GM12891 (cell line): ENCODE measurements around the gene METTL22.

Experiments
- POLR2A ChIP-seq: IDR thresholded peaks from 2 replicates; pipeline ENCODE4 v1.6.1; 2011; ENCODE audit warnings: low read depth, low read length, control low read depth
- TAF1 ChIP-seq: IDR thresholded peaks from 2 replicates; pipeline ENCODE4 v1.6.1; 2011; ENCODE audit warnings: low read depth, low read length, control low read depth

DNA sequence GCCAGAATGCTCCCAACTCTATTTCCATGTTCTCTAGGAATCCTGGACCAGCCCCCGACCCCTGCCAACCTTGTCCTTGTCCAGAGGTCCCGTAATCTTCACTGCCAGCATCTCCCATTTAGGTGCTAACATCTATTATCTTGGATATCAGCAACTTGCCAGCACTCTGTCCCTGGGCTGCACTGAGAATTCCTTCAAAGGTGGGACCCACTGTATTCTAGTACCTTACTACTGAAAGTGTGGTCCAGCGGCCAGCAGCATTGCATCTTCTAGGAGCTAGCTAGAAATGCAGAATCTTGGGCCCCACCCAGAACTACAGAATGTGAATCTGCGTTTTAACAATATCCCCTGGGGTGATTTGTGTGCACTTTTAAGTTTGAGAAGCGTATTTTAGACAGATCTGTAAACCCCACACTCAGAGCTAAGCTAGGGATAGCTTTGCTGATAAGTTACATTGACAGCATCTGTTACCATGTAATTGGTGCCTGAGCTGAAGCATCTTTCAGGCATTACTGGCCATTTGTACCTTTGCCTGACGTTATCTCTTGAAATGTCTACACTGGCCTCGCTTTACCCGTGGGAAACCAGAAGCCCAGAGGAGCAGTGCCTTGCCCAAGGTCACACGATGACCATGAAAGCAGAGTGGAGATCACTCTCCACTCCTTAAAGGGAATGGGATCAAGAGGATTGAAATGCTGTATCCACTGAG, 61.2 kb downstream of the METTL22 start:
- TF ChIP-seq POLR2A (no peak), TAF1 (no peak)
